ENCODE data around the gene BID. TPM values are rescaled to one million over a fixed set of nuclear protein-coding genes. Genes with fewer than 3 reads are reported as not detected.

BID gene
- total RNA-seq, 3 donors from 2014 or later (not counting 1 experiment from before 2014, with no cell fraction given): 40.9 to 42.4 (median 42.3) TPM

- no peak overlapping the region for H3K27ac ChIP-seq (ENCODE audit: low read length)
- no peaks in the 10 kb centered on the region for H3K27me3 ChIP-seq (ENCODE audit: control insufficient read depth, insufficient read depth, low read length)
- Mint-ChIP-seq H3K9me3 (no peaks in the 10 kb centered on the region), H3K4me3 (no peak overlapping the region), H3K27me3 (ENCODE audit: low read depth in 2 of 2) (no peaks in the 10 kb centered on the region), H3K27ac (peak overlapping the region; percentile 50 to 64), H3K4me1 (peaks cover 36% of the 10 kb centered on the region in 2 donors), H3K36me3 (no peaks in the 10 kb centered on the region)
- 94% methylated on average over 2 of the region's 4 CpGs for WGBS (ENCODE audit: insufficient coverage)
- H3K4me3 ChIP-seq (ENCODE audit: low read length): no peak overlapping the region
- no peaks in the 10 kb centered on the region for H3K9me3 ChIP-seq (ENCODE audit: control insufficient read depth, insufficient read depth, low read length)
- peaks cover 12% of the 10 kb centered on the region for H3K4me1 ChIP-seq (ENCODE audit: control insufficient read depth, insufficient read depth, low read length)
- intact Hi-C loops (cut with micrococcal nuclease): no loop called here
- DNase-seq (no peak), ATAC-seq (no peak)
- TF ChIP-seq, protein P1, sequence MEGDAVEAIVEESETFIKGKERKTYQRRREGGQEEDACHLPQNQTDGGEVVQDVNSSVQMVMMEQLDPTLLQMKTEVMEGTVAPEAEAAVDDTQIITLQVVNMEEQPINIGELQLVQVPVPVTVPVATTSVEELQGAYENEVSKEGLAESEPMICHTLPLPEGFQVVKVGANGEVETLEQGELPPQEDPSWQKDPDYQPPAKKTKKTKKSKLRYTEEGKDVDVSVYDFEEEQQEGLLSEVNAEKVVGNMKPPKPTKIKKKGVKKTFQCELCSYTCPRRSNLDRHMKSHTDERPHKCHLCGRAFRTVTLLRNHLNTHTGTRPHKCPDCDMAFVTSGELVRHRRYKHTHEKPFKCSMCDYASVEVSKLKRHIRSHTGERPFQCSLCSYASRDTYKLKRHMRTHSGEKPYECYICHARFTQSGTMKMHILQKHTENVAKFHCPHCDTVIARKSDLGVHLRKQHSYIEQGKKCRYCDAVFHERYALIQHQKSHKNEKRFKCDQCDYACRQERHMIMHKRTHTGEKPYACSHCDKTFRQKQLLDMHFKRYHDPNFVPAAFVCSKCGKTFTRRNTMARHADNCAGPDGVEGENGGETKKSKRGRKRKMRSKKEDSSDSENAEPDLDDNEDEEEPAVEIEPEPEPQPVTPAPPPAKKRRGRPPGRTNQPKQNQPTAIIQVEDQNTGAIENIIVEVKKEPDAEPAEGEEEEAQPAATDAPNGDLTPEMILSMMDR (IDR thresholded peaks at IDR 0.05): no peak
- H3K36me3 ChIP-seq (ENCODE audit: control insufficient read depth, insufficient read depth, low read length): no peaks in the 10 kb centered on the region
Observed at GRCh38 chr22:17761138-17761488, 13.2 kb downstream of the BID start.

DNA sequence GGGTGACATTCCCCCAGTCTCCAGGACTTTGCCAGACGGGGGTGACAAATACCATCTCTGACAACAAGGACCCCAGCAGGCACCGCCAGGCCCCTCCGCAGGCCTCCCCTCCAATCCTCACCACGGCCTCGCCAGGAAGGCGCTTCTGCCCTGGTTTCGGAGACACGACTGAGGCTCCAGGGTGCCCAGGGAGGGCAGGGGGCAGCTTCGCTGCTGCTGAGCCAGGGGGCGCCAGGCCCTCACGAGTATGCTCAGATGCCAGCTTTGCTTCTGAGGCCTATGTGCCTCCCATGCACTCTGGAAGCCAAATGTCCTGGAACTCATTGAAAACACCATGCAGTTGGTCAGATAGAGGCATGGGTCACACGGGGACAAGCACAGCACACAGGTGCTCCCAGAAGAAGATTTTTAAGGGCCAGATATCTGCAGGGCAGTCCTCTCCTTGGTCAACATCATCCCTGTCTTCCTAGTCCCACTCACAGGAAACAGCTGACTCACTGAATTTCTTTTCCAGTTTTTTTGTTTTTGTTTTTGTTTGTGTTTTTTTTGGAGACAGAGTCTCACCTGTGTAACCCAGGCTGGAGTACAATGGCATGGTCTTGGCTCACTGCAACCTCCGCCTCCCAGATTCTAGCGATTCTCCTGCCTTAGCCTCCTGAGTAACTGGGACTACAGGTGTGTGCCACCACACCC lies 19.9 kb downstream of the BID start:
- ATAC-seq (peak; percentile 60 to 67 (median 61)), DNase-seq (peak in 1 of 2 donors; percentile 65)
- Mint-ChIP-seq H3K27me3 (ENCODE audit: low read depth in 2 of 2) (no peaks in the 10 kb centered on the region), H3K9me3 (no peaks in the 10 kb centered on the region), H3K27ac (peak overlapping the region; percentile 36 to 69), H3K4me3 (no peak overlapping the region), H3K36me3 (no peaks in the 10 kb centered on the region), H3K4me1 (peaks cover 20 to 28% of the 10 kb centered on the region in 2 donors)
- no peaks in the 10 kb centered on the region for H3K36me3 ChIP-seq (ENCODE audit: control insufficient read depth, insufficient read depth, low read length)
- H3K4me1 ChIP-seq (ENCODE audit: control insufficient read depth, insufficient read depth, low read length): peaks cover 11% of the 10 kb centered on the region
- TF ChIP-seq, protein P1 (IDR thresholded peaks at IDR 0.05): peak; percentile 14
- intact Hi-C loops (cut with micrococcal nuclease): loop anchor here (1.0 kb wide), 1 partner anchor 31 kb away; no protein-coding TSS in a partner anchor
- no peak overlapping the region for H3K4me3 ChIP-seq (ENCODE audit: low read length)
- 88% methylated on average over 14 of the region's 14 CpGs for WGBS (ENCODE audit: insufficient coverage)
- no peaks in the 10 kb centered on the region for H3K9me3 ChIP-seq (ENCODE audit: control insufficient read depth, insufficient read depth, low read length)
- no peak overlapping the region for H3K27ac ChIP-seq (ENCODE audit: low read length)
- H3K27me3 ChIP-seq (ENCODE audit: control insufficient read depth, insufficient read depth, low read length): no peaks in the 10 kb centered on the region

DNA sequence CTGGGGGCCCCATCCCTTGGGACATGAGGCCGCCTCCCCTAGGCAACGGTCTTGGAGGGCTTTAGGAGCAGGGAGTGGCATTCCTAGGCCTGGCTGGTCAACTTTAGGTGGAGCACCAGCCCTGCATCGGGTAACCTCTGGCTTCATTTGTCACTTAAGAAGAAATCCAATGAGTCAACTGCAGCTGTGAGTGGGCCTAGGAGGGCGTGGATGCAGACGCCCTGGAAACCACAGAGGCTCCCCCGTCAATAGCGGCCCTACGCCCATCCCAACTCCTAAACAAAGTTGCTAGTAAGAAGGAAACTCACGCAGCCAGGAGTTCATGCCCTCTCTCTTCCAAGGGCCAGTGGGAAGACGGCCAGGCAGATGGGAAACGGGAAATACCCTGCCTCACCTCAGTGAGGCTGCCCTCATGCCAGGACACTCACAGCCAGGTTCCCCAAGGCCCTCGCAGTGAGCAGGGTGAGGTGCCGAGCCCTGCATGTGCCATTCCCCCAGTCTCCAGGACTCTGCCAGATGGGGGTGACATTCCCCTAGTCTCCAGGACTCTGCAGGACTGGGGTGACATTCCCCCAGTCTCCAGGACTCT lies 20.8 kb downstream of the BID start:
- H3K27me3 Mint-ChIP-seq (ENCODE audit: low read depth in 2 of 2): no peaks in the 10 kb centered on the region
- H3K27ac ChIP-seq (ENCODE audit: low read length): no peak overlapping the region

More for the DNA sequence above, 20.8 kb downstream of the BID start:
- Histone ChIP-seq H3K36me3 (ENCODE audit: control insufficient read depth, insufficient read depth, low read length) (no peaks in the 10 kb centered on the region), H3K9me3 (ENCODE audit: control insufficient read depth, insufficient read depth, low read length) (no peaks in the 10 kb centered on the region), H3K27me3 (ENCODE audit: control insufficient read depth, insufficient read depth, low read length) (no peaks in the 10 kb centered on the region), H3K4me3 (ENCODE audit: low read length) (no peak overlapping the region), H3K4me1 (ENCODE audit: control insufficient read depth, insufficient read depth, low read length) (peaks cover 11% of the 10 kb centered on the region)
- H3K27ac Mint-ChIP-seq: peak overlapping the region in 1 of 2 donors; percentile 29
- no peaks in the 10 kb centered on the region for H3K36me3 Mint-ChIP-seq
- H3K9me3 Mint-ChIP-seq: no peaks in the 10 kb centered on the region
- H3K4me1 Mint-ChIP-seq: peaks cover 18 to 26% of the 10 kb centered on the region in 2 donors
- intact Hi-C loops (cut with micrococcal nuclease): no loop called here
- H3K4me3 Mint-ChIP-seq: no peak overlapping the region
- TF ChIP-seq, protein P1 (IDR thresholded peaks at IDR 0.05): no peak
- DNase-seq: no peak
- 84% methylated on average over 13 of the region's 13 CpGs for WGBS (ENCODE audit: insufficient coverage)
- ATAC-seq: no peak
